HG02610 (cell line): ENCODE data around the gene ZNF541.

Experiments used
- ATAC-seq: cut with Tn5 transposase; IDR thresholded peaks from one replicate; pipeline ENCODE4 v1.9.1; 2021; ENCODE audit warnings: mild to moderate bottlenecking, moderate library complexity; ENCODE audit not compliant: unreplicated experiment

ZNF541 gene

GRCh38 chr19:47547199-47547598, 25.7 kb downstream of the ZNF541 start:
- no peak for ATAC-seq

GRCh38 chr19:47545061-47545948, 27.6 kb downstream of the ZNF541 start:
- no peak for ATAC-seq

- no peak for ATAC-seq
Measured at GRCh38 chr19:47544476-47544875, 28.5 kb downstream of the ZNF541 start.

GRCh38 chr19:47544075-47544474, 28.9 kb downstream of the ZNF541 start:
- no peak for ATAC-seq

- ATAC-seq, result no peak
Measured at GRCh38 chr19:47542030-47542475, 30.9 kb downstream of the ZNF541 start.

DNA sequence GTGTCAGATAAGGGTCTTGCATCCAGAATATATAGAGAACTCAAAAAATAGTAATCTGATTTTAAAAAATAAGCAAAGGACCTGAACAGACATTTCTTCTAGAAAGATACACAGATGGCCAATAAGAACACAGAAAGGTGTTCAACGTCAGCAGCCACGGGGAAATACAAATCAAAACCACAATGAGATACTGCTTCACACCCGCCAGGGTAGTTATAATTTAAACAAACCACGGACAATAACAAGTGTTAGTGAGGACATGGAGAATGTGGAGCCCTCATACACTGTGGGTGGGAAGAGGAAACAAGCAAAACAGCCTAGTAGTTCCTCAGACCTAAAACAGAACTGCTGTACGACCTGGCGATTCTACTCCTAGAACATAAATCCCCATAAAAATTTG, 31.4 kb downstream of the ZNF541 start:
- no peak for ATAC-seq

GRCh38 chr19:47540748-47541147, 32.2 kb downstream of the ZNF541 start:
- ATAC-seq, result no peak

- no peak for ATAC-seq
Measured at GRCh38 chr19:47539747-47540311, 33.1 kb downstream of the ZNF541 start.

- ATAC-seq, result no peak
Measured at GRCh38 chr19:47538812-47539211, 34.1 kb downstream of the ZNF541 start.

GRCh38 chr19:47537493-47537892, 35.5 kb downstream of the ZNF541 start:
- no peak for ATAC-seq

GRCh38 chr19:47534628-47535027, 38.3 kb downstream of the ZNF541 start:
- no peak for ATAC-seq

DNA sequence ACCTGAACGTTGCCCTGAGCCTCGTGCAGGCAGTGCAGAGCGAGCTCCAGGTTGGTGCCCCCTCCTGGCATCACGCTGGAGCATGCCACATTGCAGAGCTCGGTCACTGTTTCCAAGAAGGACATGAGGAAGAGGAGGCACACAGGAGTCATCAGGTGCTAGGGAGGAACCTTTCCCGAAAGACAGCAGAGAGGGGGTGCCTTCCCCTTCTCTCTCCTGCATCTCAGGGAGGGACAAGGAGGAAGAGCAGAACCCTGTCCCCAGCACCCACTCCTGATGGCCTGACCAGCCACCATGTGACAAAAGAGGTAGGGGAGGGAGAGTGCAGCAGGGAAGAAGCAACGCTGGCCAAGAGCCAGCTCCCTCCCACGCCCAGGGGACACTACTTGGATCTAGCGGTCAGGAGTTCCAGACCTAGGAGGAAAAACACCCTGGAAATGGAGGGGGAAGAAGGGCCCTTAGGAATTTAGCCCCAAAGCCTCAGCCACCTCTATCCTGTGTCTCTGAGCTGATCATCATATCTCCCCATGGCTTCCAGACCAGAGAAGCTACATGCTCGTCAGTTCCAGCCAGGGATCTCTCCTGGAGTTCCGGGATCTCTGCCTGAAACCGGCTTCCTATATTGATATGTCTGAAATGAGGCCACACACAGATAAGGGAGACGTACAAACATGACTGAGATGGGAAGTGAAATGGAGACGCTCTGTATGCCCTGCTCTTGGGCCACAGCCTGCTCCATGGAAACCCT, 41.1 kb downstream of the ZNF541 start:
- no peak for ATAC-seq

DNA sequence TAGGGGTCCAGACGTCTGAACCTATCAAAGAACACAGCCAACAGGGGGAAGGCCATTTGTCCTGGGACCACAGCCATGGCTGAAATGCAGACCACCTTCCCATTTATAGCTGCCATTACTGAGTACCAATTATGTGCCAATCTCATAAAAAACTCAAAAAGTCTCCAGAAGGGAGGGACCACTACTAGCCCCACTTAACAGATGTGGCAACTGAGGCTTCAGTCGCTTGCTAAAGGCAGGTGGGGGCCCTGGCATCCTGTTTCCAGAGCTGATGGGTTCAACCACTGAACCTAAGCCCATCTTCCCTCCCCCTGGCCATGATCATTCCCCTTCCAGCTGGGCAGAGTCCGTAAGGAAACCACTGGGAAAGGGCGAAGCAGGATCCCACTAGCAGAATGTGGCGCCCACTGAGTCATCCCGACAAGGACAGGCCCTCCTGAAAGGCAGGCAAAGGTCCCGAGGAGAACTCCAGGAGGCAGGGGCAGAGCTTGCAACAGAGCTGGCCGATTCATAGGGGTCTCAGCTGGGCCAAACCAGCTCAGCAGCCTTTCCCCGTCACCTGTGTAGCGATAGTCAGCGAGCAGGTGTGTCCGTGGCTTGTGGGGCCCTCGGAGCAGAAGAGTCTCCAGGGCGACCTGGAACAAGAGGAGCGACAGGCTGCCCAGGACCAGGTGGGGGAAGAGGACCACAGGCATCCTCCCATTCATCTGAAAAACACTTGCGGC, 43.8 kb downstream of the ZNF541 start:
- ATAC-seq, result no peak

GRCh38 chr19:47526798-47527197, 46.1 kb downstream of the ZNF541 start:
- ATAC-seq, result no peak

DNA sequence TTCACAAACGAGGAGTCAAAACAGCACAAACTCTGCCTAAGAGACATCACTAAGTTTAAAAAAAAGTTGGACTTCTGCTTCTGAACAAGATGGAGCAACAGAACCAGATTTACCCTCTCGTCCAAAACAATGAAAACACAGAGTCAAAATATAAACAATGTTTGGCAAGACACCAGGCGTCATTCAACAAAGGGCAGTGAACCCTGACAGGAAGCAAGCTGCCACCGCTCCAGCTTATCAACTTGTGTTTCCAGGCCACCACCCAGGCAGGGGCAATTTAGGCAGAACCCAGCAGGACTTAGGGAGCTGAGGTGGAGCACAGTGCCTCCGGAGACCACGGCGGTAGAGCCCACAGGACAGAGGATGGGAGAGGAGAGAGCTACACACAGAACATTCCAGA, 49.5 kb downstream of the ZNF541 start:
- no peak for ATAC-seq
